Measurements from ENCODE around the gene RBM7. TPM values are rescaled to one million over a fixed set of nuclear protein-coding genes. Genes with fewer than 3 reads are reported as not detected.

Gene RBM7
- total and polyA plus RNA-seq, 7 donors, result 20.5 to 36.3 (median 28.4) TPM

DNA sequence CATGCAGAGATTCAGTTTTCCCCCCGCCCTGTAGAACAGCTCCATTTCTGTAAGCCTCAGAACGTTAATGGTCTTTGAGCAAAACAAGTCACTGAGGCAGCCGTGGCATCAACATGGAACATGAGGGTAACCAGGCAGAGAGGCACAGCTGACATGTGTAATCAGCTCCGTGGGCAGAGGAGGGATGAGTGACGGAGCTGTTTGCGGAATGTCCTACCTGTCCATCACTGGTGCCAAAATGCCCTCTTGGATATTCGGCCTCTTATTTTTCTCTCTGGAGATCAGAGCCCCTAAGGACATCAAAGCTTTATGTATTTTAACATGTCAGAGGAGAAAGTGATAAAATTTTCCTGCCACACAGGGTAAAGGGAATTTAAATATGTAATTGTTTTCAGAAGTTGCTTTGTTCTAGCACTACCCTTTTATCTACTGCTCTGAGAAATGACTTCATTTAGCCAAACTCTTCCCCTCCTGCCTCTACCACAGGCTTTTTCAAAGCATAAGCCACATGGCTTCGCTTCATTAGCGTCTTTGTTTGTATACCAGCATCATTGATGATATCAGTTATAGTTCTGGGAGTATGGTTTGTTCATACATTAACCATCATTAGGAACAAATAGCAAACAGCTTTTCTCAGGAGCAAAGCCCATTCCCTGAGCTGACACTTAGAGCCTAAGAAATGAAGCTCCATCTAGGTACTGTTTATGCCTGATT is 33.1 kb upstream of the RBM7 start:
- DNase-seq, result no peak
- Histone ChIP-seq H3K4me1 (no peaks in the 10 kb centered on the region), H3K27ac (no peak overlapping the region), H3K36me3 (no peaks in the 10 kb centered on the region), H3K4me3 (no peak overlapping the region), H3K9me3 (no peaks in the 10 kb centered on the region), H3K27me3 (no peaks in the 10 kb centered on the region)
- intact Hi-C loops (cut with DNase I), result no loop called here
- WGBS, 2 donors, result 88 to 92% methylated on average over 9 of the region's 9 CpGs
- TF ChIP-seq POLR2AphosphoS5 (IDR thresholded peaks at IDR 0.05) (no peak), POLR2A (IDR thresholded peaks at IDR 0.05) (no peak), EP300 (IDR thresholded peaks at IDR 0.05) (no peak)
- TF ChIP-seq, protein P1, sequence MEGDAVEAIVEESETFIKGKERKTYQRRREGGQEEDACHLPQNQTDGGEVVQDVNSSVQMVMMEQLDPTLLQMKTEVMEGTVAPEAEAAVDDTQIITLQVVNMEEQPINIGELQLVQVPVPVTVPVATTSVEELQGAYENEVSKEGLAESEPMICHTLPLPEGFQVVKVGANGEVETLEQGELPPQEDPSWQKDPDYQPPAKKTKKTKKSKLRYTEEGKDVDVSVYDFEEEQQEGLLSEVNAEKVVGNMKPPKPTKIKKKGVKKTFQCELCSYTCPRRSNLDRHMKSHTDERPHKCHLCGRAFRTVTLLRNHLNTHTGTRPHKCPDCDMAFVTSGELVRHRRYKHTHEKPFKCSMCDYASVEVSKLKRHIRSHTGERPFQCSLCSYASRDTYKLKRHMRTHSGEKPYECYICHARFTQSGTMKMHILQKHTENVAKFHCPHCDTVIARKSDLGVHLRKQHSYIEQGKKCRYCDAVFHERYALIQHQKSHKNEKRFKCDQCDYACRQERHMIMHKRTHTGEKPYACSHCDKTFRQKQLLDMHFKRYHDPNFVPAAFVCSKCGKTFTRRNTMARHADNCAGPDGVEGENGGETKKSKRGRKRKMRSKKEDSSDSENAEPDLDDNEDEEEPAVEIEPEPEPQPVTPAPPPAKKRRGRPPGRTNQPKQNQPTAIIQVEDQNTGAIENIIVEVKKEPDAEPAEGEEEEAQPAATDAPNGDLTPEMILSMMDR (IDR thresholded peaks at IDR 0.05), result no peak

DNA sequence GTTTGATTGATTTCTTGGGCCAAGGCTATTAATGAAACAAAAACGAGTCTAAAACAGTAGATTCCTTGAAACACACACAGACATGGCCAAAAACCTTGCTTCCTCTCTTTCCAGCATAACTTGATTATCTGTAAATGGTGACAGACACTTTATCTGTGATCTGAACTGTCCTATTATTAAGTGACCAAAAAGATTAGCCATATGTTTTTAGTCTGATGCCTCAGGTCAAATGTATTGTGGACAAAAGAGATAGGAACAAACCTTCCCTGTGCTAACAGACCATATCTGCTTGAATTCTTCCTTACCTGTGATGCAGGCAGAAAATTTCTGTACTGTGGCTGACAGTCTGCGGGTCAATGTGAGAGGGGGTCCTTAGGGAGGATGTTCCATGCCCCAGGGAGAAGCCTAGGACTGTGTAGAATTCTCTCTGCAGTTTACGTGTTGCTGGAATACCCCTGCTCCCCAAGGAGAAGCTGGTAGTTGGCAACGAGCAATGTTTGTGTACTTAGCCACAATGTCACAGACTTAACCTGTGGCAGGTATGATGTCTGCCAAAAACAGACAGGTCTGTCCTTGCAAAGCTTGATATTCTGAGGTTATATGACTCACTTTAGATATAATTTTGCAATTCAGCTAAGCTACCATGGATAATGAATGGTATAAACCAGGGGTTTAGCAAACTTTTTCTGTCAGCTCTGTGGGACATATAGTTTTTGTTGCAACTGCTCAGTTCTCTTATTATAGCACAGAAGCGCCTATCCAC is 31.4 kb upstream of the RBM7 start:
- Histone ChIP-seq H3K27me3 (no peaks in the 10 kb centered on the region), H3K9me3 (no peaks in the 10 kb centered on the region), H3K36me3 (no peaks in the 10 kb centered on the region), H3K4me3 (no peak overlapping the region), H3K27ac (no peak overlapping the region), H3K4me1 (no peaks in the 10 kb centered on the region)
- WGBS, 2 donors, result 75 to 86% methylated on average over 5 of the region's 5 CpGs
- TF ChIP-seq POLR2A (IDR thresholded peaks at IDR 0.05), result no peak
- intact Hi-C loops (cut with DNase I), result no loop called here
- no peak for DNase-seq

DNA sequence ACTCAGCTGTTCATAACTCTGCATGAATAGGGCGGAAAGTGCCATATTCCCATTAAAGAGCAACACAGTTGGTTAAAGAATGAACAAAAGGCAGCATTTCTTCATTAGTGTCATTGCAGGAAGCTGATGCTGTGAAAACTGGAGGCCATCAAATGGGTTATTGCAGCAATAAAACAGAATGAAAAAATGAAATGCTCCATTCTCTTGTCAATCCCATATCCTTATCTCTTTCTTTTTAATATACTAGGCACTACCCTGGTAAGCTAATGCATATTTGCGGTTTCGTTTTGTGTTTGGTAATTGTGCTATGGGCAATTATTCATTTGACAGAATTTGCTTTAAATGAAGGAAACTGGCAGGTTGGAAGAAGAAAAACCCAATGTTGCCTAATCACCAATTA is 25.4 kb upstream of the RBM7 start:
- TF ChIP-seq EP300 (IDR thresholded peaks at IDR 0.05) (no peak), POLR2A (IDR thresholded peaks at IDR 0.05) (no peak)
- intact Hi-C loops (cut with DNase I), result no loop called here
- Histone ChIP-seq H3K27ac (no peak overlapping the region), H3K36me3 (no peaks in the 10 kb centered on the region), H3K27me3 (no peaks in the 10 kb centered on the region), H3K4me3 (no peak overlapping the region), H3K4me1 (no peaks in the 10 kb centered on the region), H3K9me3 (no peaks in the 10 kb centered on the region)
- no peak for DNase-seq
- 19 to 63% methylated on average over 3 of the region's 3 CpGs for WGBS, 2 donors

DNA sequence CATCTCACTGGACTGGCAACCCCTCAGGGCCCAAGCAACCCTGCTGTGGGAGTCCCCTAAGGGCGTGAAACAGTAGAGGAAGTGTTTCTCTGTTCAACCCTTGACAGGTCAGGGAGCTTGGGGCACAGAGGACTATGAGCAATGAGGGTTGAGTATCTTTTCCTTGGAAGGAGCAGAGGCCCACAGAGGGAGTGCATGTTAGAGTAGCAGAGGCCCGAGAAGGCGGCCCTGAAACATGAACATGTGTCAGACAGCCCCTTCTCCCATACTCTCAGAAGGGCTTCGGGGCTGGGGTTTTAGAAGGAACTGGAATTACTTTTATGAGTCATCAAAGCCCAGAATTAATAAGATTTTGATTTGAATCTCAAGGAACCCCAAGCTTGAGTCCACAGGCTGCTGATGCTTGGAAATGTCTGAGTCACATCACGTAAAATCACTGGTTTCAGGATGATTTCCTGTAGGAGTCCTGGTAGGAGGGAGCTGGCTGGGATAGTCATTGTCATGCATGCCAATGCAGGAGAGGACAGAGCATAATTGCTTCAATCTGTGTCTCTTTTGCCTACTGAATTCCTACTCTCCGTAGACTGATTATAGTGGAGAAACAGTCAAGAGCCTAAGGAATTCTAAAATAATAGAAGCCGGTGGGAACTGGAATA is 22.7 kb upstream of the RBM7 start:
- Histone ChIP-seq H3K27ac (no peak overlapping the region), H3K4me3 (no peak overlapping the region), H3K36me3 (no peaks in the 10 kb centered on the region), H3K4me1 (peaks cover 0 to 6% (median 3%) of the 10 kb centered on the region in 4 donors), H3K9me3 (no peaks in the 10 kb centered on the region), H3K27me3 (no peaks in the 10 kb centered on the region)
- TF ChIP-seq POLR2AphosphoS5 (IDR thresholded peaks at IDR 0.05) (no peak), EP300 (IDR thresholded peaks at IDR 0.05) (no peak), POLR2A (IDR thresholded peaks at IDR 0.05) (no peak)
- TF ChIP-seq, protein P1 (IDR thresholded peaks at IDR 0.05), result no peak
- intact Hi-C loops (cut with DNase I), result no loop called here
- WGBS, 2 donors, result 90 to 93% methylated on average over 7 of the region's 7 CpGs
- DNase-seq, result no peak

DNA sequence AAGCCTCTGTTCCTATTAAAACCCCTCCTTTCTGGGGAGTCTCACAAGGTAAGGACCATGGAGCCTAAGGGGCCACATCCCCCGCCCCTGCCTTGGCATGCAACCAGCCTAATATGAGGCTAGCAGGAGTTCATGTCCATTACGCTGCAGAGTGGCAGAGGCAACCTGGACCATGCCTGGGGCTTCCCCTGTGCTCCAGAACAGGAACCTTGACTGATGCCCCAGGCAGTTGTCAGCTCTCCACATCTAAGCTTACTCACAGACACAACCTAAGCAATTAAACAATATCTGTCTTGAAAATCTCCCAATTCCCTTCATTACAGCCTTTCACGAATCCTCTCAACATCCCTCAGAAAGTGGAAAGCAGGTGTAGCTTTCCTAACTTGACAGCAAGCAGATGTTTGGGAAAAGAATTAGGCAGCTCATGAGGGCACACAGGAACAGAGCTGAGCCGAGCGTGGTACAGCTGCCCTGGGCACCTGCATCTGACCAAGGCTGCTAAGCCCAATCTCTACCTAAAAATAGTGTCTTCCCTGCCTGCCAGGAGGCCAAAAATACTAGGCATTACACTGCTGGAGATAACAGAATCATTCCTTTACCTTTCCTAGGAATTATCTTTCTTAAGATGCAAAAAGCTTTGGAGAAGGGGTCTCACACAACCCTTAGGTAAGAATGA is 20.9 kb upstream of the RBM7 start:
- no peak for DNase-seq
- Histone ChIP-seq H3K4me3 (no peak overlapping the region), H3K27ac (no peak overlapping the region), H3K9me3 (no peaks in the 10 kb centered on the region), H3K27me3 (no peaks in the 10 kb centered on the region), H3K36me3 (no peaks in the 10 kb centered on the region), H3K4me1 (peaks cover 0 to 6% (median 3%) of the 10 kb centered on the region in 4 donors)
- 88 to 94% methylated on average over 5 of the region's 5 CpGs for WGBS, 2 donors
- TF ChIP-seq POLR2AphosphoS5 (IDR thresholded peaks at IDR 0.05) (no peak), EP300 (IDR thresholded peaks at IDR 0.05) (no peak)
- TF ChIP-seq, protein P1 (IDR thresholded peaks at IDR 0.05), result no peak
- intact Hi-C loops (cut with DNase I), result no loop called here

All from sigmoid colon (tissue), 7 donors.